CD4-positive, alpha-beta T cell treated with Interleukin-4 for 1 hour (primary cell): Measurements from ENCODE around the gene NFIB.

Source experiments
- DNase-seq, 2 donors: peaks; one replicate each; pipeline ENCODE4 v3.0.0-alpha.2; 2020 to 2022

Gene NFIB

DNA sequence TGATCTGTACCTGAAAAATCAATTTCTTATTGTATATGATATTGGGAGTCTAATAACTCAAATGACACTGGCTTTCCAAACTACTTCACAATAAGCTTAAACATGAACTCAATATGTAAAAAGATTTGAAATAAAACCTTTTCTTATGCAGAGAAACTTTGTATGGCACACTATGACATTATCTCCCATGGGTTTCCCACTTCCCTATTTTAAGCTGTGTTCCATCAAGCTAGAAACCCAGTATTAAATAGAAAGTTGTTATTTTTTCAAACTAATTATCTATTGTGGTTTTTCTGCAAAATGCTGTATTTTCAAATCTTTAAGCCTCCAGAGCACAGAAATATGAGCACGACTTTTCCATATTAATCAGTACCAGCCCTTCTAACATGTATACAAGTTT is 174.7 kb downstream of the NFIB start:
- DNase-seq, result no peak

GRCh38 chr9:14136646-14137370 is 177.1 kb downstream of the NFIB start:
- no peak for DNase-seq

GRCh38 chr9:14136047-14136635 is 177.8 kb downstream of the NFIB start:
- DNase-seq, result no peak

DNA sequence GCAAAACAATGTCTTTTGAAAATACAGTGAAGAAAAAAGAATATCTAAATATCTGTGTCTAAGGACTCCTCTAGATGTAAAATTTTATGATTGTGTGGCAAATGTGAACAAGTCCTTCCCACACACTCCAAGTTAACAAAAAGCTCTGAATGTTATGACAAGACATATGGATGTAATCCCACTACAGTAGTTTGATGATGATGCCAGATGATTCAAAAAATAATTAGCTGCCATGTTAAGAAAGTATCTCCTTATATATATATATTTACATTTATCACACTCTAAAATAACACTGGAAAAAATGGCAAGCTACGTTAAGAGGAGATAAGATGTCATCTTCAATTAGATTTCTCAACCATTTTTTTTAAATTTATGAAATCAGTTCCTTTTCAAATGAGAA is 178.5 kb downstream of the NFIB start:
- DNase-seq, result no peak

GRCh38 chr9:14133394-14133793 is 180.5 kb downstream of the NFIB start:
- DNase-seq, result no peak

GRCh38 chr9:14132775-14133174 is 181.2 kb downstream of the NFIB start:
- DNase-seq, result no peak

DNA sequence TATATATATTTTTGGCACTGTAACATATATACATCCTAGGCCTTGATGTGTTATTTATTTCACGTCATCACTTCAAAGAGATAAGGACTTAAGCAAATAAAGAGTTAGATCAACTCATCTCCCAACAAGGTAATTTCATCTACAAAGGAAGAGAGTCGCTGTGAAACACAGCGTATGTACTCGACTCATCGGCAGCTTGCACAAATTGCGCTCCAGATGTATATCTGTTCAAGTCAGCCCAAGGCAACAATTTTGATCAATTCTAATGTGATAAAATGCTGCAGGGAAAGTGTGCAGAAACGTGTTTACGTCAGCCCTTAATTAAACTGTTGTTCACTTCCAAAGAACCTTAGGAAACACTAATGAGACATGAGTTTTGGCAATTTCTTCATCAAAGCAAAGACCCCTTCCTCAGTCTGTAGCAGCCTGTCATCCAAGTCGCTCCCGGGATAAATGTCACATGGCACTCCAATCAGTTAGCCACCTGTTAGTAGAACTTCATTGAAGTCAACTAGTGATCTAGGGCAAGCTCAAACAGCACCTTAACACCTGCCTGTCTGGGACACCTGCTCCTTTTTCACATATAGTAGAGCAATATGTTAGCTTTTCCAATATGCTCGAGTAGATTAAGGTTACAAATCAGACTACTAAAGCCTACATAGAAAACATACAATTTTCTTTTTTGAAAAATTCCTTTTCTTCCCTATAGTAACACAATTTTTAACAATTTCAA is 182.4 kb downstream of the NFIB start:
- DNase-seq, result no peak

DNA sequence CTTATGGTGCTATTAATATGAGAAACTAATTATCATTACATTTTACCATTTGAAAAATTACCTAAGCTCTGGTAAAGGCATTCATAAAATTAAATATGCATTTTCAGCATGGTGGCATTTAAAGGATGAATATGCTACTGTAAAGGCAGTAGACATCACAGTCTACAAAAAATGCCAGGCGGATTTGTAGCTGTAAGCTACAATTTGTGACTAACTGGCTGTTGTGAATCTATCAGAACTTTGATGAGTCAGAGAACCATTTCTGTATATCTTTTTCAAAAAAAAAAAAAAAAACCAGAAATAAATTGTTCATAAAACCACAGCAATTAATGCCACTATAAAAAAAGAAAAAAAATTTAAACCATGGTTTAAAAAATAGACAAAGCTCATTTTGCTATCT is 186.3 kb downstream of the NFIB start:
- no peak for DNase-seq

GRCh38 chr9:14119694-14120514 is 194.0 kb downstream of the NFIB start:
- DNase-seq, result no peak

GRCh38 chr9:14112226-14112625 is 201.7 kb downstream of the NFIB start:
- DNase-seq, result no peak

DNA sequence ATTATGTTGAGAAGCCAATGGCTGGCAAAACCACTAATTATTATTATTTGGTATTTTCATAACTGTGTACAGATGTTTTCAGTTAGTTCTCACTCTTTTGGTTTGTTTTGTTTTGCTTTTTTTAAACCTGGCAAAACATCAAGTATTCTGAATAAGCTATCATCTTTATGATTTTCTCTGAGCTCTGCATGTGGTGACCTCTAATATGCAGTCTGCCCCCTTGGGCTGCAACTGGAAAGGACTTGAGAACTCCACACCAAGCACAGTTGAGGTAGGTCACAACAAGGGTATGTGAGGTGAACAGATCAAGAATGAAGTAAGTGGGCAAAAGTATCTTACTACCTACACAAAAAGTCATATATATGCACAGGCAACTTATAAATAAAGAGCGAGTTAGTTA is 202.2 kb downstream of the NFIB start:
- no peak for DNase-seq

GRCh38 chr9:14107977-14108376 is 206.0 kb downstream of the NFIB start:
- DNase-seq, result no peak

DNA sequence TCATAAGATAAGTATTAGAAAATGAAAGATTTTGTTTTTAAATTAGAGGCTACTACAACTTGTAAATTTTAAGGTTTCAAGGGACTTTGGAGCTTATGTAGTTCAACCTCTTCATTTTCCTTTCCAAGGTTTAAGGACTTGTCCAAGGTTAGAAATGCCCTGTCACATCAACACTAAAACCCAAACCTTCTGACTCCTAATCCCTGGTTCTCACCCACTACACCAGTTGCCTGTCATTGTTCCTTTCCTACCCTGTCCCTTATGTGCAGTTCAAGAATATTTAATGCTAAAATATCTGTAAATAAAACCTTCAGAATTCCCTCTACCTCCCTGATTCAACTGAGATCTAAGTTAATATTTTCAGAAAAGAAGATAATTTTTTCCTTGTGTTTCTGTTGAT is 206.4 kb downstream of the NFIB start:
- DNase-seq, result no peak

GRCh38 chr9:14106699-14107098 is 207.2 kb downstream of the NFIB start:
- DNase-seq, result no peak

DNA sequence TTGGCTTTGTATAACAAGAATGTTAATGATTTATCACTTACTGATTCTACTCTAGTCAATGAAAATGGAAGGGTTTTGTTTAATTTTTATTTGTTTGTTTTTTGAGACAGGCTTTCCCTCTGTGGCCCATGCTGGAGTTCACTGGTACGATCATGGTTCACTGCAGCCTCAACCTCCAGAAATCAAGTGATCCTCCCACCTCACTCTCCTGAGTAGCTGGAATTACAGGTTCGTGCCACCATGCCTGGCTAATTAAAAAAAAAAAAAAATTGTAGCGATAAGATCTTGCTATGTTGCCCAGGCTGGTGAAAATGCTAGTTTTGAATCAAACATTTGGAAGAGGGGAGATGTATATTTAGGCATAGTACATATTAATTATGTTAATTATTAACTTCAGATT is 209.4 kb downstream of the NFIB start:
- DNase-seq, result no peak

DNA sequence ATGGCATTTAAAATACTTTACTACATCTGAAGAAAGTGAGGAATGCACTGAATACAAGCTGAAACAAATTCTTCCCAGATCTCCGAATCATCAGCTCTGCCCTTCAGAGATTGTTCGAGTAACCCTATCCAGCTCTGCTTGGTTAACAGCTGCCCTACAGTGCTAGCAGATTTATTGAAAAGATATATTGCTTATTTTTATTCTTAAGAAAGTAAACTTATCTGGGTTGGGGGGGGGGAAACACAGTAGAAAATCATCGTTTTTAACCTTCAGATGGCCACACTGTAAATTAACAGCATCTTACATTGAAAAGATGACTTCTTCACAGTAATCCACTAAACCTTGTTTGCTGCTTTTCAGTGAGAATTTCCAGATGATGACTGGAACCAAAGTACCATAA is 210.8 kb downstream of the NFIB start:
- DNase-seq, result no peak

GRCh38 chr9:14099737-14100136 is 214.2 kb downstream of the NFIB start:
- no peak for DNase-seq

- no peak for DNase-seq
Observed at GRCh38 chr9:14098486-14099180, 215.3 kb downstream of the NFIB start.

GRCh38 chr9:14097666-14098415 is 216.1 kb downstream of the NFIB start:
- no peak for DNase-seq

DNA sequence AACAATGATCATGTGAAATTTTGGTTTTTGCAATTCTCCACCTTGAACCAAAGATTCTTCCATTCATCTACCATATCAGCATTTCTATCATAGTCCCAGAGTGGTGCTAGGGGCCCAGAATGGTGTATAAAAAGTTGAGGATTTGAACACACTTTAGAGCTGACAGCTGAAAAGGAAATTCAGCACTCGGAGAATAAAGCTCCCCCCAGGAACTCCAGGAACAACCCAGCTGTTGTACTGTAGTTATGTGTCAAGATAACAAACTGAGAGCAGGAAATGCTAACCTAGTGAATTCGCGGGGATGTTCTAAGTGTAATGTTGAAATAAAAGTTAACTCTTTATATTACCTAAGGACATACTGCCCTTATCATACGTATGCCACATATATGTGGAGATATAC is 216.7 kb downstream of the NFIB start:
- no peak for DNase-seq

- DNase-seq, result no peak
Observed at GRCh38 chr9:14096258-14096922, 217.6 kb downstream of the NFIB start.
